SK-N-SH (cell line): Measurements from ENCODE around the gene ETS1. TPM values are rescaled to one million over a fixed set of nuclear protein-coding genes. Genes with fewer than 3 reads are reported as not detected.

Source experiments
- CTCF ChIA-PET: fragments of 300-600, 350-600 bp; formaldehyde crosslinking; extraction: SDS; loops from one replicate; lab custom pipeline; 2021; lab: Yijun Ruan, JAX
- POLR2A ChIA-PET: fragments of 350-600 bp; sonication (Branson Sonifier 250); formaldehyde crosslinking; extraction: SDS; loops from one replicate; lab custom pipeline; 2020; ENCODE audit warnings: antibody characterized with exemption, inconsistent platforms; lab: Yijun Ruan, JAX
- DNase-seq: peaks from one replicate; pipeline ENCODE4 v3.0.0; 2012
- H2AFZ ChIP-seq: fragments of 200-600 bp; sonication (generic); 2 replicates; pipeline ENCODE4 v1.8.1; 2016; ENCODE audit warnings: antibody characterized with exemption, mild to moderate bottlenecking, low read depth
- H3F3A ChIP-seq: fragments of 200-600 bp; sonication (generic); replicated peaks from 2 replicates; pipeline ENCODE3; 2016; ENCODE audit warnings: antibody characterized with exemption, mild to moderate bottlenecking; ENCODE audit not compliant: insufficient read depth
- H3K27ac ChIP-seq, 2 experiments: fragments of 200-500 bp in 1 of 2; fragments of 200-600 bp in 1 of 2; sonication (Bioruptor generic) in 1 of 2; sonication (generic), shearing (Covaris generic) in 1 of 2; 2 replicates each; pipeline versions ENCODE4 v1.5.1 to v1.6.1; 2014 to 2016; ENCODE audit warnings: low read depth in 2 of 2, inconsistent platforms in 1 of 2, low read length in 1 of 2, mild to moderate bottlenecking in 1 of 2, mixed read lengths in 1 of 2
- H3K27me3 ChIP-seq: fragments of 200-600 bp; sonication (generic), shearing (Covaris generic); 2 replicates; pipeline ENCODE4 v1.6.1; 2016; ENCODE audit warnings: mixed run types; ENCODE audit not compliant: insufficient read depth
- H3K36me3 ChIP-seq, 2 experiments: fragments of 200-500 bp in 1 of 2; fragments of 200-600 bp in 1 of 2; sonication (Bioruptor generic) in 1 of 2; sonication (generic) in 1 of 2; replicated peaks in 1 of 2; 2 replicates each; pipeline versions ENCODE3 to v1.5.1; 2014 to 2016; ENCODE audit warnings: low read length in 1 of 2, mild to moderate bottlenecking in 1 of 2; ENCODE audit not compliant: insufficient read depth in 2 of 2, control insufficient read depth in 1 of 2
- H3K4me1 ChIP-seq, 2 experiments: fragments of 200-500 bp in 1 of 2; fragments of 200-600 bp in 1 of 2; sonication (Bioruptor generic) in 1 of 2; sonication (generic), shearing (Covaris generic) in 1 of 2; 2 replicates each; pipeline versions ENCODE4 v1.5.1 to v1.6.1; 2014 to 2016; ENCODE audit warnings: low read depth in 1 of 2, low read length in 1 of 2, mixed run types in 1 of 2; ENCODE audit not compliant: insufficient read depth in 2 of 2, control insufficient read depth in 1 of 2
- H3K4me2 ChIP-seq: fragments of 200-600 bp; sonication (generic), shearing (Covaris generic); 2 replicates; pipeline ENCODE4 v1.6.1; 2017; ENCODE audit warnings: mixed run types
- H3K4me3 ChIP-seq, 2 experiments: fragments of 200-500 bp in 1 of 2; fragments of 200-600 bp in 1 of 2; sonication (Bioruptor generic) in 1 of 2; sonication (generic), shearing (Covaris generic) in 1 of 2; 2 replicates each; pipeline versions ENCODE4 v1.5.1 to v1.8.1; 2014 to 2016; ENCODE audit warnings: low read depth in 2 of 2, inconsistent platforms in 1 of 2, low read length in 1 of 2, mild to moderate bottlenecking in 1 of 2, mixed read lengths in 1 of 2, moderate library complexity in 1 of 2
- H3K79me2 ChIP-seq: fragments of 200-600 bp; sonication (generic); 2 replicates; pipeline ENCODE4 v1.8.1; 2017; ENCODE audit warnings: mild to moderate bottlenecking; ENCODE audit not compliant: insufficient read depth
- H3K9ac ChIP-seq: fragments of 200-600 bp; sonication (generic); 2 replicates; pipeline ENCODE4 v1.6.1; 2017; ENCODE audit warnings: mixed run types
- H3K9me2 ChIP-seq: fragments of 200-600 bp; sonication (generic); 2 replicates; pipeline ENCODE4 v1.6.1; 2017; ENCODE audit warnings: mixed run types
- H3K9me3 ChIP-seq: fragments of 200-600 bp; sonication (generic); 2 replicates; pipeline ENCODE4 v1.6.1; 2017; ENCODE audit warnings: mixed run types, mild to moderate bottlenecking, moderate library complexity
- H4K20me1 ChIP-seq: fragments of 200-600 bp; sonication (generic); 2 replicates; pipeline ENCODE4 v1.6.1; 2017; ENCODE audit warnings: mild to moderate bottlenecking, mixed run types; ENCODE audit not compliant: insufficient read depth
- CHD2 ChIP-seq: fragments of 150-350 bp; IDR thresholded peaks from 2 replicates; pipeline ENCODE4 v1.6.1; 2018; ENCODE audit warnings: low read length; ENCODE audit not compliant: partially characterized antibody
- CTCF ChIP-seq: fragments of 200-600 bp; sonication (generic); IDR thresholded peaks from 2 replicates; pipeline ENCODE4 v1.6.1; 2017; ENCODE audit warnings: antibody characterized with exemption, mild to moderate bottlenecking, moderate library complexity
- EP300 ChIP-seq, 2 experiments: IDR thresholded peaks; 2 replicates each; pipeline versions ENCODE4 v1.4.0 to v1.6.1; 2012; ENCODE audit warnings: borderline replicate concordance in 1 of 2, low read depth in 1 of 2, low read length in 1 of 2
- FOSL2 ChIP-seq: IDR thresholded peaks from 2 replicates; pipeline ENCODE4 v1.4.0; 2012; ENCODE audit warnings: low read depth, mild to moderate bottlenecking, moderate library complexity, borderline replicate concordance
- FOXJ3 ChIP-seq: sonication (generic); formaldehyde crosslinking; IDR thresholded peaks from 2 replicates; pipeline ENCODE4 v1.5.1; 2020; ENCODE audit warnings: mild to moderate bottlenecking, missing genetic modification reagents
- FOXM1 ChIP-seq: IDR thresholded peaks from 2 replicates; pipeline ENCODE4 v1.4.0; 2012; ENCODE audit warnings: low read depth, mild to moderate bottlenecking
- GATA2 ChIP-seq: sonication (generic); formaldehyde crosslinking; IDR thresholded peaks from 2 replicates; pipeline ENCODE4 v1.5.0; 2020; ENCODE audit warnings: mild to moderate bottlenecking, missing genetic modification reagents
- JUND ChIP-seq: IDR thresholded peaks from 2 replicates; pipeline ENCODE4 v1.4.0; 2012
- MEF2A ChIP-seq: IDR thresholded peaks from 2 replicates; pipeline ENCODE4 v1.4.0; 2012; ENCODE audit warnings: low read depth, borderline replicate concordance
- MXI1 ChIP-seq: IDR thresholded peaks from 2 replicates; pipeline ENCODE4 v1.6.1; 2012; ENCODE audit warnings: mild to moderate bottlenecking, low read depth, low read length, improper control_type of control experiment
- NRF1 ChIP-seq: IDR thresholded peaks from 2 replicates; pipeline ENCODE4 v1.6.1; 2012; ENCODE audit warnings: low read depth, mild to moderate bottlenecking, low read length
- POLR2AphosphoS5 ChIP-seq: IDR thresholded peaks from 2 replicates; pipeline ENCODE4 v1.6.1; 2012; ENCODE audit warnings: low read depth, low read length
- RAD21 ChIP-seq: IDR thresholded peaks from 2 replicates; pipeline ENCODE4 v1.6.1; 2012; ENCODE audit warnings: mild to moderate bottlenecking, low read length
- SMC3 ChIP-seq: IDR thresholded peaks from 2 replicates; pipeline ENCODE4 v1.6.1; 2012; ENCODE audit warnings: low read depth, low read length, improper control_type of control experiment
- TEAD4 ChIP-seq: IDR thresholded peaks from 2 replicates; pipeline ENCODE4 v1.4.0; 2012; ENCODE audit warnings: mild to moderate bottlenecking, borderline replicate concordance; ENCODE audit not compliant: insufficient read depth
- USF2 ChIP-seq: fragments of 150-350 bp; IDR thresholded peaks from 2 replicates; pipeline ENCODE4 v1.6.1; 2017; ENCODE audit warnings: antibody characterized with exemption, low read length, low read depth, borderline replicate concordance
- YY1 ChIP-seq: IDR thresholded peaks from 2 replicates; pipeline ENCODE4 v1.4.0; 2012; ENCODE audit warnings: low read depth, mild to moderate bottlenecking
- WGBS: methylation state at CpG from one replicate; pipeline ENCODE4 v1.1.6; 2017; ENCODE audit warnings: low lambda C conversion rate; 5-methylcytosine and 5-hydroxymethylcytosine counted together
- polyA plus RNA-seq, 3 experiments: library from polyadenylated mRNA; depleted of rRNA; stranded (reverse); fragments of >200 nt; gene quantifications; 2 replicates each; pipeline ENCODE4 v1.2.3, GENCODE V29; 2012

ETS1 gene
- polyA plus RNA-seq, 1 of the 3 experiments (the other 2 are of a cell fraction) = 14.5 TPM

- Histone ChIP-seq H3K4me1 (no peaks in the 10 kb centered on the region), H3K27ac (no peak overlapping the region), H3K9me3 (no peaks in the 10 kb centered on the region), H3K27me3 (no peaks in the 10 kb centered on the region), H3F3A (no peaks in the 10 kb centered on the region), H3K4me2 (no peak overlapping the region), H2AFZ (no peak overlapping the region), H3K36me3 (peaks cover 0 to 3% of the 10 kb centered on the region in 2 experiments), H4K20me1 (no peaks in the 10 kb centered on the region), H3K4me3 (no peak overlapping the region), H3K9ac (no peak overlapping the region), H3K79me2 (no peaks in the 10 kb centered on the region), H3K9me2 (no peaks in the 10 kb centered on the region)
- 13% methylated on average over 1 of the region's 1 CpG for WGBS
- POLR2A ChIA-PET = no interaction called here
- no peak for DNase-seq
- CTCF ChIA-PET = interaction anchor here (0.8 to 3.9 kb wide), 4 partner anchors 9 to 309 kb away, joined by 3 to 15 read pairs (median 3); no protein-coding TSS in a partner anchor
- TF ChIP-seq SMC3 (no peak), FOSL2 (no peak), FOXM1 (no peak), CHD2 (no peak), POLR2AphosphoS5 (no peak), USF2 (no peak), YY1 (no peak), NRF1 (no peak), TEAD4 (no peak), RAD21 (no peak), FOXJ3 (CRISPR knock-in tag) (no peak), MEF2A (no peak)
Observed at GRCh38 chr11:128599729-128600128, 12.4 kb upstream of the ETS1 start.

- Histone ChIP-seq H3F3A (no peaks in the 10 kb centered on the region), H3K9ac (no peak overlapping the region)
- TF ChIP-seq FOSL2 (no peak), JUND (no peak), FOXM1 (no peak), MXI1 (no peak), EP300 (IDR thresholded peaks at IDR 0.05; ENCODE audit: borderline replicate concordance in 1 of 2, low read depth in 1 of 2, low read length in 1 of 2) (no peak), CTCF (no peak), GATA2 (no peak), MEF2A (no peak)
- TF ChIP-seq, all 33 proteins: peak for 0
- Histone ChIP-seq H3K4me3 (no peak overlapping the region), H2AFZ (no peak overlapping the region), H4K20me1 (no peaks in the 10 kb centered on the region), H3K4me1 (peaks cover 0 to 2% of the 10 kb centered on the region in 2 experiments; a peak in 1 of 4 replicates), H3K9me3 (no peaks in the 10 kb centered on the region), H3K9me2 (no peaks in the 10 kb centered on the region), H3K4me2 (no peak overlapping the region), H3K36me3 (peaks cover 0 to 3% of the 10 kb centered on the region in 2 experiments), H3K79me2 (no peaks in the 10 kb centered on the region), H3K27me3 (no peaks in the 10 kb centered on the region), H3K27ac (no peak overlapping the region)
- 83% methylated on average over 1 of the region's 1 CpG for WGBS
- DNase-seq = no peak
- CTCF ChIA-PET = interaction anchor here (1.5 to 3.9 kb wide), 4 partner anchors 10 to 441 kb away, joined by 3 to 15 read pairs (median 4); no protein-coding TSS in a partner anchor
- POLR2A ChIA-PET = no interaction called here
Observed at GRCh38 chr11:128598506-128599150, 11.3 kb upstream of the ETS1 start.
